Mucosa of stomach (tissue), 1 donor: ENCODE data around the gene CENPT.
A peak's percentile ranks its signal among the peaks of the same experiment; 100 is the strongest.

ENCODE experiments used
- H3K27me3 ChIP-seq: one replicate; pipeline ENCODE4 v1.7.0; 2013; ENCODE audit warnings: mild to moderate bottlenecking, low read length; ENCODE audit not compliant: control insufficient read depth, insufficient read depth
- H3K36me3 ChIP-seq: one replicate; pipeline ENCODE4 v1.7.0; 2013; ENCODE audit warnings: low read length; ENCODE audit not compliant: control insufficient read depth, insufficient read depth
- H3K4me1 ChIP-seq: one replicate; pipeline ENCODE4 v1.7.0; 2013; ENCODE audit warnings: mild to moderate bottlenecking, low read length; ENCODE audit not compliant: control insufficient read depth, insufficient read depth
- H3K4me3 ChIP-seq: one replicate; pipeline ENCODE4 v1.7.0; 2013; ENCODE audit warnings: low read length
- H3K9ac ChIP-seq: one replicate; pipeline ENCODE4 v1.7.0; 2013; ENCODE audit warnings: mild to moderate bottlenecking, low read length, moderate library complexity
- H3K9me3 ChIP-seq: one replicate; pipeline ENCODE4 v1.7.0; 2013; ENCODE audit warnings: mild to moderate bottlenecking, low read length, moderate library complexity; ENCODE audit not compliant: control insufficient read depth
- donor health status: Pancreatic carcinoma.

CENPT gene

GRCh38 chr16:67858500-67858899 is 11.0 kb upstream of the CENPT start:
- Histone ChIP-seq H3K9me3 (no peaks in the 10 kb centered on the region), H3K36me3 (no peaks in the 10 kb centered on the region), H3K27me3 (no peaks in the 10 kb centered on the region), H3K9ac (peak overlapping the region; percentile 63), H3K4me1 (peaks cover 58% of the 10 kb centered on the region), H3K4me3 (no peak overlapping the region)

- peaks cover 50% of the 10 kb centered on the region for H3K4me1 ChIP-seq
- peak overlapping the region; percentile 63 for H3K9ac ChIP-seq
- no peaks in the 10 kb centered on the region for H3K27me3 ChIP-seq
- H3K9me3 ChIP-seq, result no peaks in the 10 kb centered on the region
- no peak overlapping the region for H3K4me3 ChIP-seq
- H3K36me3 ChIP-seq, result no peaks in the 10 kb centered on the region
Measured at GRCh38 chr16:67857547-67858233, 10.2 kb upstream of the CENPT start.

- Histone ChIP-seq H3K9me3 (no peaks in the 10 kb centered on the region), H3K27me3 (no peaks in the 10 kb centered on the region), H3K9ac (peak overlapping the region; percentile 14), H3K4me3 (no peak overlapping the region), H3K36me3 (no peaks in the 10 kb centered on the region), H3K4me1 (peaks cover 44% of the 10 kb centered on the region)
Measured at GRCh38 chr16:67856927-67857546, 9.5 kb upstream of the CENPT start.

GRCh38 chr16:67855789-67856188 is 8.3 kb upstream of the CENPT start:
- Histone ChIP-seq H3K4me1 (peaks cover 31% of the 10 kb centered on the region), H3K36me3 (no peaks in the 10 kb centered on the region), H3K9me3 (no peaks in the 10 kb centered on the region), H3K27me3 (no peaks in the 10 kb centered on the region), H3K4me3 (no peak overlapping the region), H3K9ac (no peak overlapping the region)

GRCh38 chr16:67853670-67854069 is 6.2 kb upstream of the CENPT start:
- Histone ChIP-seq H3K36me3 (no peaks in the 10 kb centered on the region), H3K4me3 (no peak overlapping the region), H3K9ac (no peak overlapping the region), H3K9me3 (no peaks in the 10 kb centered on the region), H3K27me3 (no peaks in the 10 kb centered on the region), H3K4me1 (peaks cover 23% of the 10 kb centered on the region)

GRCh38 chr16:67848118-67848517 is 625 bp upstream of the CENPT start:
- Histone ChIP-seq H3K27me3 (no peaks in the 10 kb centered on the region), H3K9me3 (no peaks in the 10 kb centered on the region), H3K4me1 (peaks cover 41% of the 10 kb centered on the region), H3K9ac (peak overlapping the region; percentile 92), H3K36me3 (no peaks in the 10 kb centered on the region), H3K4me3 (peak overlapping the region; percentile 84)

- H3K4me1 ChIP-seq, result peaks cover 45% of the 10 kb centered on the region
Measured at GRCh38 chr16:67846320-67847063, 1.0 kb downstream of the CENPT start, which contains the start of gene NUTF2. Gene NUTF2, plus strand, starts transcription at chr16:67846933. Its CDS starts 18,198 bp downstream, at chr16:67865131.

GRCh38 chr16:67846063-67846319 is 1.5 kb downstream of the CENPT start:
- H3K9me3 ChIP-seq, result no peaks in the 10 kb centered on the region
- H3K4me3 ChIP-seq, result peak overlapping the region; percentile 84
- peaks cover 48% of the 10 kb centered on the region for H3K4me1 ChIP-seq
- peak overlapping the region; percentile 88 for H3K9ac ChIP-seq
- no peaks in the 10 kb centered on the region for H3K36me3 ChIP-seq
- no peaks in the 10 kb centered on the region for H3K27me3 ChIP-seq

More at GRCh38 chr16:67846320-67847063, 1.0 kb downstream of the CENPT start, which contains the start of gene NUTF2:
- Histone ChIP-seq H3K9ac (peak within 1 kb of the TSS; percentile 92), H3K36me3 (no peaks in the 10 kb centered on the region), H3K27me3 (no peaks in the 10 kb centered on the region), H3K4me3 (peak within 1 kb of the TSS; percentile 84), H3K9me3 (no peaks in the 10 kb centered on the region)

- Histone ChIP-seq H3K27me3 (no peaks in the 10 kb centered on the region), H3K4me1 (peaks cover 48% of the 10 kb centered on the region), H3K9ac (peak overlapping the region; percentile 88), H3K9me3 (no peaks in the 10 kb centered on the region), H3K4me3 (no peak overlapping the region), H3K36me3 (no peaks in the 10 kb centered on the region)
Measured at GRCh38 chr16:67845291-67846062, 2.0 kb downstream of the CENPT start.

- H3K9me3 ChIP-seq, result no peaks in the 10 kb centered on the region
- no peak overlapping the region for H3K9ac ChIP-seq
- H3K4me3 ChIP-seq, result no peak overlapping the region
Measured at GRCh38 chr16:67844497-67844896, 3.0 kb downstream of the CENPT start.

GRCh38 chr16:67843343-67843765 is 4.1 kb downstream of the CENPT start:
- Histone ChIP-seq H3K9ac (peak overlapping the region; percentile 86), H3K9me3 (no peaks in the 10 kb centered on the region), H3K36me3 (no peaks in the 10 kb centered on the region), H3K4me3 (peak overlapping the region; percentile 82), H3K4me1 (peaks cover 48% of the 10 kb centered on the region), H3K27me3 (no peaks in the 10 kb centered on the region)

More at GRCh38 chr16:67844497-67844896, 3.0 kb downstream of the CENPT start:
- Histone ChIP-seq H3K4me1 (peaks cover 48% of the 10 kb centered on the region), H3K27me3 (no peaks in the 10 kb centered on the region), H3K36me3 (no peaks in the 10 kb centered on the region)
